Embryonic facial prominence (tissue), 1 donor: Measurements from ENCODE around the gene TBX1.
A peak's percentile ranks its signal among the peaks of the same experiment; 100 is the strongest.

Experiments used
- DNase-seq: peaks from one replicate; pipeline ENCODE4 v3.0.0-alpha.2; 2016; ENCODE audit errors: extremely low spot score

Gene TBX1

GRCh38 chr22:19738664-19739447 is 21.7 kb upstream of the TBX1 start:
- DNase-seq = no peak

- DNase-seq = no peak
Observed at GRCh38 chr22:19739448-19739895, 21.1 kb upstream of the TBX1 start.

GRCh38 chr22:19739911-19740449 is 20.6 kb upstream of the TBX1 start:
- no peak for DNase-seq

GRCh38 chr22:19740586-19740985 is 20.0 kb upstream of the TBX1 start:
- DNase-seq = peak; percentile 56

GRCh38 chr22:19741053-19741452 is 19.5 kb upstream of the TBX1 start:
- DNase-seq = no peak

GRCh38 chr22:19742160-19743066 is 18.2 kb upstream of the TBX1 start:
- DNase-seq = no peak

- DNase-seq = no peak
Observed at GRCh38 chr22:19743081-19743480, 17.5 kb upstream of the TBX1 start.

GRCh38 chr22:19743651-19744050 is 16.9 kb upstream of the TBX1 start:
- DNase-seq = no peak

- DNase-seq = no peak
Observed at GRCh38 chr22:19744350-19745006, 16.1 kb upstream of the TBX1 start.

- DNase-seq = no peak
Observed at GRCh38 chr22:19745155-19746101, 15.2 kb upstream of the TBX1 start.

GRCh38 chr22:19746726-19747125 is 13.9 kb upstream of the TBX1 start:
- DNase-seq = no peak

- no peak for DNase-seq
Observed at GRCh38 chr22:19747551-19747950, 13.0 kb upstream of the TBX1 start.

- DNase-seq = no peak
Observed at GRCh38 chr22:19748139-19748538, 12.4 kb upstream of the TBX1 start.

- DNase-seq = no peak
Observed at GRCh38 chr22:19748991-19749664, 11.4 kb upstream of the TBX1 start.

GRCh38 chr22:19749876-19750275 is 10.7 kb upstream of the TBX1 start:
- no peak for DNase-seq

- DNase-seq = no peak
Observed at GRCh38 chr22:19750507-19751490, 9.8 kb upstream of the TBX1 start.

GRCh38 chr22:19751497-19752245 is 8.9 kb upstream of the TBX1 start:
- DNase-seq = no peak
